ENCODE data around the gene C3orf49. TPM values are rescaled to one million over a fixed set of nuclear protein-coding genes. Genes with fewer than 3 reads are reported as not detected.

C3orf49 gene
- total and polyA plus RNA-seq, 8 donors, result not detected

DNA sequence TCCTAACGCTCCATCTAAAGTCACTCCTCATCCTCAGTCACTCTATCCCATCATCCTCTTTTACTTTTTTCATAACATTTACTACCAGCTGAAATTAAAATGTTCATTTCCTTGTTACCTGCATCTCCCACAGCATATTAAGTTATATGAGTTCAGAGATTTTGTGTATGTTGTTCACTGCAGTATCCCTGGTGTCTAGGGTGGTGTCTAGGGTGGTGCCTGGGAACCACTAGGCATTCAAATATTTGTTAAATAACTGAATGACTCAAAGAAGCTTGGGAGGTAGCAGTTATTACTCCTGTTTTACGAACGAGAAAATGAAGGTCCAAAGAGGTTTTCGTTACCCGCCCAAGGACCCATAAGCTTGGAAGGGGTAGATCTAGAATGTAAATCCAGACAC, 1.9 kb upstream of the C3orf49 start:
- DNase-seq, result no peak
- H3K4me1 ChIP-seq, result peaks cover 0 to 7% (median 2%) of the 10 kb centered on the region in 4 donors
- no peak overlapping the region for H3K27ac ChIP-seq
- 89 to 95% (median 90%) methylated on average over 5 of the region's 5 CpGs for WGBS, 5 donors
- H3K36me3 ChIP-seq, result no peaks in the 10 kb centered on the region
- no peaks in the 10 kb centered on the region for H3K9me3 ChIP-seq
- H3K27me3 ChIP-seq, result no peaks in the 10 kb centered on the region
- H3K4me3 ChIP-seq, result no peak overlapping the region
- TF ChIP-seq POLR2AphosphoS5 (IDR thresholded peaks at IDR 0.05), result no peak
- TF ChIP-seq, protein P1, sequence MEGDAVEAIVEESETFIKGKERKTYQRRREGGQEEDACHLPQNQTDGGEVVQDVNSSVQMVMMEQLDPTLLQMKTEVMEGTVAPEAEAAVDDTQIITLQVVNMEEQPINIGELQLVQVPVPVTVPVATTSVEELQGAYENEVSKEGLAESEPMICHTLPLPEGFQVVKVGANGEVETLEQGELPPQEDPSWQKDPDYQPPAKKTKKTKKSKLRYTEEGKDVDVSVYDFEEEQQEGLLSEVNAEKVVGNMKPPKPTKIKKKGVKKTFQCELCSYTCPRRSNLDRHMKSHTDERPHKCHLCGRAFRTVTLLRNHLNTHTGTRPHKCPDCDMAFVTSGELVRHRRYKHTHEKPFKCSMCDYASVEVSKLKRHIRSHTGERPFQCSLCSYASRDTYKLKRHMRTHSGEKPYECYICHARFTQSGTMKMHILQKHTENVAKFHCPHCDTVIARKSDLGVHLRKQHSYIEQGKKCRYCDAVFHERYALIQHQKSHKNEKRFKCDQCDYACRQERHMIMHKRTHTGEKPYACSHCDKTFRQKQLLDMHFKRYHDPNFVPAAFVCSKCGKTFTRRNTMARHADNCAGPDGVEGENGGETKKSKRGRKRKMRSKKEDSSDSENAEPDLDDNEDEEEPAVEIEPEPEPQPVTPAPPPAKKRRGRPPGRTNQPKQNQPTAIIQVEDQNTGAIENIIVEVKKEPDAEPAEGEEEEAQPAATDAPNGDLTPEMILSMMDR (IDR thresholded peaks at IDR 0.05), result no peak
- TF ChIP-seq POLR2A (IDR thresholded peaks at IDR 0.05), result no peak
- TF ChIP-seq EP300 (IDR thresholded peaks at IDR 0.05), result no peak
- intact Hi-C loops (cut with DNase I; ENCODE audit: low total_unique reads), result loop anchor here (5.0 kb wide), 1 partner anchor 465 kb away; no protein-coding TSS in a partner anchor

DNA sequence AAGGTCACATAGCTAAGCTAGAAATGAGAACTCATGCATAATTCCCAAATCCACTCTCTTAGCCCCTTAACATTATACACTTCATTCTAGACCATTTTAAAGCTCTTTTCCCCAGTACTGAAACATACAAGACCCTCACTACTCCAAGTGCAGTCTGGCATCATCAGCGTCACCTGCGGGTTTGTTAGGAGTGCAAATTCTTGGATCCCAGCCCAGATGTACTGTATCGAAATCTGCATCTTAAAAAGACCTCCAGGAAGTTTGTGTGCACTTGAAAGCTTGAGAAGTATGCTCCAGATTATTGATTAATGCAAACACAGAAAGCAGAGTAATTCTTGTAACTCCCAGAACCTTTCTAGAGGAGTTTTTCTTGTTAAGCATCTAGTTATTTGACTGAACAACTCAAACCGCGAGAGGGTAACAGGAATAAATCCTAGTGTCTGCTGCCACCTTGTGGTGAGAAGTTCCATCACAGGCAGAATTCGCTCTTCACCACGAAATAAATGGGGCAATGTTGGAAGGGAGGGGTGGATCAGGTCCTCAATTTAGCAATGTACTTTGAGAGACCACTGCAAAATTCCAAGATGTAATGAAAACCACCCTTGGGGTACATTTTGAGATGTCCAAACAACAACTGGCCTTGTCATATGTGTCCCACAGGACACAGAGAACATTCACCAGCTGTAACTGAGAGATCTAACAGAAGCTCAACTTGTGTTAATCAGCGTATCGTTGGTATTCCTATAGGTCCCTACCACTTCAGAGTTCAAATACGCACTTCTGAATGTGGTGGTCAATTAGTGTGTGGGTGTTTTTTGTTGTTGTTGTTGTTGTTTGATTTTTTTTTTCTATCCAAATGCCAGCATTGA, 583 bp upstream of the C3orf49 start:
- no peak overlapping the region for H3K4me3 ChIP-seq
- intact Hi-C loops (cut with DNase I; ENCODE audit: low total_unique reads), result loop anchor here (5.0 kb wide), 1 partner anchor 466 kb away; no protein-coding TSS in a partner anchor
- peak; percentile 70 to 84 for DNase-seq
- H3K36me3 ChIP-seq, result no peaks in the 10 kb centered on the region
- peaks cover 0 to 7% (median 2%) of the 10 kb centered on the region in 4 donors for H3K4me1 ChIP-seq
- TF ChIP-seq POLR2A (IDR thresholded peaks at IDR 0.05) (no peak), EP300 (IDR thresholded peaks at IDR 0.05) (no peak)
- TF ChIP-seq, protein P1 (IDR thresholded peaks at IDR 0.05), result peak in 6 of 7 experiments; percentile 27 to 82 (median 80)
- WGBS, 5 donors, result 27 to 30% (median 28%) methylated on average over 10 of the region's 10 CpGs
- H3K27ac ChIP-seq, result no peak overlapping the region
- H3K27me3 ChIP-seq, result no peaks in the 10 kb centered on the region
- no peaks in the 10 kb centered on the region for H3K9me3 ChIP-seq

DNA sequence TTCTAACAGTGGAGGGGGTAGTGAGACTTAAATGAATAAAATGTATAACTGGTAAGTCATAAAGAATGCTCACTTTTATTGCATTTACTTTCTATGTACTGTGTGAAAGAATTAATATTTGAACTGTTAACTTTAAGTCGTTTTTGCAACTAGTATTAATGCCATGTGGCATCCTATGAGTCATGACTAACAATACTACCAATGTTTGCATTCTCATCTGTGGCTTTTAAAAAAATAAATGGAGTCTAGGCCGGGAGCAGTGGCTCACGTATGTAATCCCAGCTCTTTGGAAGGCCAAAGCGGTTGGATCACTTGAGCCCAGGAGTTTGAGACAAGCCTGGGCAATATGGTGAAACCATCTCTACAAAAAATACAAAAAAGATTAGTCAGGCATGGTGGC, 5.2 kb downstream of the C3orf49 start:
- 55 to 64% (median 59%) methylated on average over 4 of the region's 4 CpGs for WGBS, 5 donors
- intact Hi-C loops (cut with DNase I; ENCODE audit: low total_unique reads), result no loop called here
- Histone ChIP-seq H3K9me3 (no peaks in the 10 kb centered on the region), H3K4me1 (no peaks in the 10 kb centered on the region), H3K27me3 (no peaks in the 10 kb centered on the region), H3K27ac (no peak overlapping the region), H3K36me3 (peaks cover 0 to 26% (median 15%) of the 10 kb centered on the region in 4 donors), H3K4me3 (no peak overlapping the region)
- peak in 1 of 2 donors; percentile 23 for DNase-seq
- TF ChIP-seq POLR2A (IDR thresholded peaks at IDR 0.05), result no peak
- TF ChIP-seq, protein P1 (IDR thresholded peaks at IDR 0.05), result no peak
- TF ChIP-seq POLR2AphosphoS5 (IDR thresholded peaks at IDR 0.05), result no peak
- no peak for TF ChIP-seq EP300 (IDR thresholded peaks at IDR 0.05)

DNA sequence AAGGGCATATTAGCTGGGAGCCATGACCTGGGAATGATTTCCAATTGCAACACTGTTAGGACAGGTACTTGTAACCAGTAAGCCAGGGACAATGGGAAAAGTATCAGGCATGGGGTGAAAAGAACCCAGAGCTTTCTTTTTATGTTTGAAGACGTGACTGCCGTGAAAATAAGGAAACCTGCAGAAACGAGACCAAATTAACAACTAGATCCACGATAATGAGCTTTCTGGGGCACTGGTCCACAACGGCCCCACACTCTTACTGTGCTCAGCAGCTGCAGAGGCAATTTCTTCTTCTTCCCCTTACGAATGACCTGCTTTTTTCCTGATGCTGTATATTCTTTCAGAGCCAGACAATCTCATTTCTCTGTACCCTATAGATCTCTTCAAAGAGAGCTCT, 11.4 kb downstream of the C3orf49 start:
- intact Hi-C loops (cut with DNase I; ENCODE audit: low total_unique reads), result no loop called here
- H3K36me3 ChIP-seq, result peaks cover 12 to 87% (median 75%) of the 10 kb centered on the region in 4 donors

More for the DNA sequence above, 11.4 kb downstream of the C3orf49 start:
- TF ChIP-seq POLR2A (IDR thresholded peaks at IDR 0.05) (no peak), POLR2AphosphoS5 (IDR thresholded peaks at IDR 0.05) (no peak), EP300 (IDR thresholded peaks at IDR 0.05) (no peak)
- TF ChIP-seq, protein P1 (IDR thresholded peaks at IDR 0.05), result no peak
- Histone ChIP-seq H3K27me3 (no peaks in the 10 kb centered on the region), H3K4me1 (no peaks in the 10 kb centered on the region), H3K9me3 (no peaks in the 10 kb centered on the region), H3K4me3 (no peak overlapping the region), H3K27ac (no peak overlapping the region)
- no peak for DNase-seq
- WGBS, 5 donors, result 91 to 96% (median 94%) methylated on average over 6 of the region's 6 CpGs

All from stomach (tissue), 9 donors.